HG03159 (cell line): ENCODE results near the gene MTX1.

Source experiments
- ATAC-seq: cut with Tn5 transposase; IDR thresholded peaks from one replicate; pipeline ENCODE4 v1.9.1; 2021; ENCODE audit warnings: mild to moderate bottlenecking, moderate library complexity; ENCODE audit not compliant: unreplicated experiment

MTX1 gene

DNA sequence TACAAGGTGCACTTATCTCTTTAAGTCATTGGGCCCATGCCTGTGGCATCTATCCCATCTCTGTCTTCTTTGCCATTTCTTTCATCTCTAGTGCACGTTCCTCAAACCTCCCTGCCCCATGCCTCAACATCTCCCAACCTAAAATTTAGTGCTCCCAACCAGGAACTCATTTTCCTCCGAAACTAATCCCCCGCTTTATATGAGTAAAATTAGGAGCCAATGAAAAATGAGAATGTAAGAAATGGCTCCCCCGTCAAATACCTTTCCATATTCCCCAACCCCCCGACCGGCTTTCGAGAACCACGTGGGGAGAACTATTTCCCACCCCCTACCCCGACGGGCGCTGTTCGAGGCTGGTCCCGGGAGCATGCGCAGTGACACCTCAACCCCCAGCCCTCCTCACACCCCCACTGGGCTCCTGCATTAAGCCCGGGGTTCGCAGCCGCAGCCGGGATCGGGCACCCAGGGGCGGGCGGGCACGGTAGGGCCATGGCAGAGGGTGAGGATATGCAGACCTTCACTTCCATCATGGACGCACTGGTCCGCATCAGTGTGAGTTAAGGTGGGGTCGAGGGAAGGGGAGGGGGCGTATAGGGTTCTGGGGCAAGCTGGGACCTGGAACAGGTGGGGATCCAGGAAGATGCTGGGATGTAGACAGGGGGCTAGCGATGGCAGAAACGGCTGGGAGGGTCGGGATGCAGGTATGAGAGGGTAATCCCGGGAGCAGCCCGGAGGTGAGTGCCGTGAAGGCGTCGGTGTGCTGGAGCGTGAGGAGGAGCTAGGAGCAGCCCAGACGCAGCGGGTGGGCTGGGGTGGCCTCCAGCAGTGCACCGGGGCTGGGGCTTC, 34.8 kb upstream of the MTX1 start, which contains the start of gene TRIM46:
Gene TRIM46 (plus strand): TSS at position 372 of the 846 bp plus-strand sequence. CDS start 118 bp downstream, at position 490.
- no peak for ATAC-seq

DNA sequence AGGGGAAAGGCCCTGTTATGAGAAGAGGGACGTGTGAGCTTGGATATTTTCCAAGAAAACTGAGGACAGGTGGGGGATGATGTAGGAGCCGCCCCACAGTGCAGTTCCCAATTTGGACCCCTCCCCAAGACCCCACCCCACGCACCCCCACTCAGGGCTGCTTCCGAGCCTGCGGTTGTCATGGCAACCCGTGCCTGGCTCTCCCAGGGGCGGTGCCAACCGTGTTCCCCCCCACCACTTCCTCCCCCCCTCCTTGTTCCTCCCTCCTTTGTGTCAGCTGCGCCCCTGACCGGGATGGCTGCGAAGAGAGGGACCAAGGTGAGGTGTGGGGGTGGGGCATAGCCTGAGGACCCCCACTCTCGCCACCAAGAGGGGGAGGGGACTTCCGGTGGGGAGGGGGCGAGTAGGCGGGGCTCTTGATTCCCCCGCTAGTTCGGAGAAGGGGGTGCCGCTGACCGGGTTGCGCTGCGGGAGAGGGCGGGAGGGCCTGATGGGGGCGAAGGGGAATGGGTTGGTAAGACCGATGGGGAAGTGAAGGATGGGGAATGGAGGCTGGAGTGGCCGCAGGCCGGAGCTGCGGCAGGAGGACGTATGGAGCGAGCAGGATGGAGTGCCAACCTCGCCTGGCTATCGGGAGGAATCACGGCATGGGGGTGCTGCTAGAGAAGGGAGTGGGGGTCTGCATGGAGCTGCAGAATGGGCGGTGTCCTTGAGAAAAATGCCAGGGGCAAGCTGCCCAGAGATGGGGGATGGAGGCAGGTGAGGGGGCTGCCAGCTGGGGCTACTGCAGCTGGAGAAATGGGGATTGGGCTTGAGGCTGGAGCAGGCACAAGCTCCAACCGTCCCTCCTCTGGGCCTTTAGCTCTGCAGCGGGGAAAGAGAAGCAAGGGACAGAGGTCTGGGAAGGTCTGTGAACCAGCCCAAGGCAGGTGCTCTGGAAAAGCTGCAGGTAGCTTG, 33.9 kb upstream of the MTX1 start:
- no peak for ATAC-seq

DNA sequence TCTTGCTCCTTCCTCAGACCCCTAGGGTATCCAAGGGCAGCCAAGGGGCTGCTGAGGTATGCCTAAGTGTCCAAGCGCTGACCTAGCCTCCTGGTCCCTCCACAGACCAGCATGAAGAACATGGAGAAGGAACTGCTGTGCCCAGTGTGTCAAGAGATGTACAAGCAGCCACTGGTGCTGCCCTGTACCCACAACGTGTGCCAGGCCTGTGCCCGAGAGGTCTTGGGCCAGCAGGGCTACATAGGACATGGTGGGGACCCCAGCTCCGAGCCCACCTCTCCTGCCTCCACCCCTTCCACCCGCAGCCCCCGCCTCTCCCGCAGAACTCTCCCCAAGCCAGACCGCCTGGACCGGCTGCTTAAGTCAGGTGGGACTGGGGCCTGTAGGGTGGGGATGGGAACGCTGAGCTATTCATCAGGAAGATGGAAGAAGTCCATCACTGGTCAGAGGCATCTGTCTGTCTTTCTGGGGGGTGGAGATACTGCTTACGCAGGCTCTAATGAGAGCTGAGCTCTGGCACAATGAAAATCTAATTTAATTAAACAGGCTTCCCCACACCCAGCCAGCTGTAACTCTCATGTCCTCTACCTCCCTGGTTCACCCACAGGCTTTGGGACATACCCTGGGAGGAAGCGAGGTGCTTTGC, 33.1 kb upstream of the MTX1 start:
- ATAC-seq, result no peak

DNA sequence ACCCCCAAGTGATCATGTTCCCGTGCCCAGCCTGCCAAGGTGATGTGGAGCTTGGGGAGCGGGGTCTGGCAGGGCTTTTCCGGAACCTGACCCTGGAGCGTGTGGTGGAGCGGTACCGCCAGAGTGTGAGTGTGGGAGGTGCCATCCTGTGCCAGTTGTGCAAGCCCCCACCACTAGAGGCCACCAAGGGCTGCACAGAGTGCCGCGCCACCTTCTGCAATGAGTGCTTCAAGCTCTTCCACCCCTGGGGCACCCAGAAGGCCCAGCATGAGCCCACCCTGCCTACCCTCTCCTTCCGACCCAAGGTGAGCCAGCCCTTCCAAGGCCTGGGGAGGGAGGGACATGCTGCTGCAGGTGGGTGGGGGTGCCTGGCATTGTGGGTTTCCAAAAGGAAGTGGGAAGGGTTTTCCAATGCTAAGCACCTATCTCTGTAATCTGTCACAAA, 32.5 kb upstream of the MTX1 start:
- no peak for ATAC-seq

DNA sequence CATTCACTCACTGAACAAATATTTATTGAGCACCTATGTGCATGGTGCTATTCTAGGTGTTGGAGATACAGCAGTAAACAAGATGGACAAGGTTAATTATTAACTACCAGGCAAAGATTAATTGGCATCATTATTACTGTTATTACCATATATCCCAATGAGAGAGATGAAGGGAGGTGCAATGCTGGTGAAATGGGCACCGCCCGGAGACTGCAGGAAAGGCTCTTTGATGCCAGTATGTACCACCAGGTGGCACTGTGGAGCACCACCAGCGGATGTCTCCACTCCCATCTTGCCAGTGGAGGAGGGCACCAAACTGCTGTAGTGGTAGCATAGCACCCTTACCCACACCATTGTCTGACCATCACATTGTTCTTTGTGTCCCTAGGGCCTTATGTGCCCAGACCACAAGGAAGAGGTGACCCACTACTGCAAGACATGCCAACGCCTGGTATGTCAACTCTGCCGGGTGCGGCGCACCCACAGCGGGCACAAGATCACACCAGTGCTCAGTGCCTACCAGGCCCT, 31.9 kb upstream of the MTX1 start:
- no peak for ATAC-seq

DNA sequence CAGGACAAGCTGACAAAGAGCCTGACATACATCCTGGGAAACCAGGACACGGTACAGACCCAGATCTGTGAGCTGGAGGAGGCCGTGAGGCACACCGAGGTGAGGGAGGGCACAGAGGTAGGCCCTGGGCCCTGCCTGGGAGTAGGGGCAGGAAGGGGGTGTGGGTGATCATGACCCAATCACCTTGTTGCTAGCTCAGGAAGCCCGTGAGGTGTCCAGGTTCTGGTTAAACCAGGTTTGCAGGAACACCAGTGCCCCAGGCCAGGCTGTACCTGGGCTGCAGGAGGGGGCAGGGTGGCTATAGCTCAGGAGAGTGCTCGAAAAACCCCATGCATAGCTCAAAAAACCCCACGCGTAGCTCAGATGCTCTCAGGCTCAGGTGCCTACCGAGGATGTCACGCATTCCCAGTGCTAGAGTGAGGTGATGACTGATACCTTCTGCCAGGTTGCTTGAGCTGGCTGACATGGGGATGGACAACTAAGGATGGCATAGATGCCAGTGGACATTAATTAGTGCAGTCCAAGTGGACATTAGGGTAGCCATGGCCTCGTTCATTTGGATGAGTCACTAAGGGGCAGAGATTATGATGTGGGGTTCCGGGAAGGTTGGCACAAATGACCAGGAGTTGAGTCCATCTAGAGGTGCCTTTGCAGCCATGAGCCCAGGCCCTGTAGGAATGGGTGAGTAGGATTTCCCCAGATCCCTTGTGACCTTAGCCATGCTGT, 31.1 kb upstream of the MTX1 start:
- no peak for ATAC-seq

DNA sequence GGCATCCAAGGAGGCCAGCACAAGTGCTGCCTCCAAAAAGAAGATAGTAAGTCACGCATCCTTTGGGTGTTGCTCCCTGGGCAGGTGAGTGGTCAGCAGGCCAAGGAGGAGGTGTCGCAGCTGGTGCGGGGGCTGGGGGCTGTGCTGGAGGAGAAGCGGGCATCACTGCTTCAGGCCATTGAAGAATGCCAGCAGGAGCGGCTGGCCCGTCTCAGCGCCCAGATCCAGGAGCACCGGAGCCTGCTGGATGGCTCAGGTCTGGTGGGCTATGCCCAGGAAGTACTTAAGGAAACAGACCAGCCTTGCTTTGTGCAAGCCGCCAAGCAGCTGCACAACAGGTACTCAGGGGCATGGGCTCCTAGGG, 30.6 kb upstream of the MTX1 start:
- ATAC-seq, result no peak

DNA sequence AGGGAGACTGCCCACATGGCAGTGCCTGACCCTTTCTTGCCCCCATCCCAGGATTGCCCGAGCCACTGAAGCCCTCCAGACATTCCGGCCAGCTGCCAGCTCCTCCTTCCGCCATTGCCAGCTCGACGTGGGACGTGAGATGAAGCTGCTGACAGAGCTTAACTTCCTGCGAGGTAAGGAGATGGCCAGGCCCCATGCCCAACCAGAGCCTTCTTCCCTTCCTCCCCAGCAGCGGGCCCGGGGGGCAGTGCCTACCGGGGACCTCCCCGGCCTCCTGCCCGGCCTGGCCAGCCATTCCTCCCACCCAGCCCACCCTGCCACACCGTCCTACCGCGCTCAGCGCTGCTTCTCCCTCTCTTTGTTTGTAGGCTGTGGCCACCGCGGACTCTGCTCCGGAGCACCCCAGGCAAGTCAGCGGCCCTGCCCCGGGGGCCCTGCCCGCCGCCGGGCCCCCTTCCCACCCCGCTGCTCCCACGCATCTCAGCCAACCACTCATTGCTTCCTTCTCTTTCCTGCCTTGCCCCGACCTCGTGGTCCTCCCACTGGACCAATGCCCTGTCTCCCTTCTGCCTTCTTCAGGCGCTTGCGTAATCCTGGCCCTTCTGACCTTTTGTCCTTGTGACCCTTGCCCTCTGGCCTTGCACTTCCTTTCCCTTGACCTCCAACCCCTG, 29.9 kb upstream of the MTX1 start:
- ATAC-seq, result no peak

DNA sequence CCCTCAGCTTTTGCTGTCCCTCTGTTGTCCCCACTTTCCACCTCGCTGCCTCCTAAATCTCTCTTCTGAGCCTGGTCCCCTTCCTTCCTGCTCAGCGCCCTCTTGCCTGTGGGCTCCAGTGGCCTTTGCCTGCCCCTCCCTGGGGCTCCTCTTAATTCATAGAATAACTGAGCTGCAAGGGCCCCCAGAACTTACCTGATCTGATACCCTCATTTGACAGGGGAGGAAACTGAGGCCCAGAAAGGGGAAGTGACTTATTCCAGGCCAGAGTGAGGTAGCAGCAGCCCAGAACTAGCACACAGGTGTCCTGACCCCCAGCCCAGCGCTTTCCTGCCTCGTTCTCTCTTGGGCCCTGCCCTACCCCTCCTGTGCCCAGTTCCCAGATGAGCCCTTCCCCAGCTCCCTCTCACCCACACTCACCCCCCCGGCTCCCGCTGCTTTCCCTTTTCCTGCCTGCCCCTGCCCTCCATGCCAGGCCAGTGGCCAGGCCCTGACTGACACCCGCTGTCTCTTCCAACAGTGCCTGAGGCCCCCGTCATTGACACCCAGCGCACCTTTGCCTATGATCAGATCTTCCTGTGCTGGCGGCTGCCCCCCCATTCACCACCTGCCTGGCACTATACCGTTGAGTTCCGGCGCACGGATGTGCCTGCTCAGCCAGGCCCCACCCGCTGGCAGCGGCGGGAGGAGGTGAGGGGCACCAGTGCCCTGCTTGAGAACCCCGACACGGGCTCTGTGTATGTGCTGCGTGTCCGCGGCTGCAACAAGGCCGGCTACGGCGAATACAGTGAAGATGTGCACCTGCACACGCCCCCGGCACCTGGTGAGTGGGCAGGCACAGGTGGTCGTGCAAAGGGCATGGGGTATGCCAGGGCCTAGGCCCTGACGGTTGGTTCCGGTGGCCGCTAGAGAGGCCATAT, 29.1 kb upstream of the MTX1 start:
- ATAC-seq, result no peak

DNA sequence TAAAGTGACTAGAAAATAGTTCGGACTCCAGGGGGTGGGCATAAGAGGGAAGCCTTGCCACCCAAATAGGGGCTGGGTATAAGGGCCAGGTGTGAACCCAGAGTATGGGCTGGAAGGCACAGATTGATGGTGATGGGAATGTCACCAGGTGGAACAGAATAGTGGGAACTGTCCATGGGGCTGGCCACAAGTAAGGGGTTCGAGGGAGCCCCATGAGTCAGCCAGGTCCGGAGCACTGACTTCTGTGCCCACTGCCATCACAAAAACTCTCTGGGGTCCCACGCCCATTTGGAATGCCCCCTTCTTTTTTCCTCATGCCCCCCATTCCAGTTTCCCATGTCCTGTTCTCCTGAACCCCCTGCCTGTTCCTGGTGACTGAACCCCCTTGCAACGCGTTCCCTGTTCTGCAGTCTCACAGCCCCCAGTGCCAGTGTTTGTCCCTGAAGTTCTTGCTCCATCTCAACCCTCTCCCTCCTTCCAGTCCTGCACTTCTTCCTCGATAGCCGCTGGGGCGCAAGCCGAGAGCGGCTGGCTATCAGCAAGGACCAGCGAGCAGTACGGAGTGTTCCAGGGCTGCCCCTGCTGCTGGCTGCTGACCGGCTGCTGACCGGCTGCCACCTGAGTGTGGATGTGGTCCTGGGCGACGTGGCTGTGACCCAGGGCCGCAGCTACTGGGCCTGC, 27.0 kb upstream of the MTX1 start:
- ATAC-seq, result no peak

DNA sequence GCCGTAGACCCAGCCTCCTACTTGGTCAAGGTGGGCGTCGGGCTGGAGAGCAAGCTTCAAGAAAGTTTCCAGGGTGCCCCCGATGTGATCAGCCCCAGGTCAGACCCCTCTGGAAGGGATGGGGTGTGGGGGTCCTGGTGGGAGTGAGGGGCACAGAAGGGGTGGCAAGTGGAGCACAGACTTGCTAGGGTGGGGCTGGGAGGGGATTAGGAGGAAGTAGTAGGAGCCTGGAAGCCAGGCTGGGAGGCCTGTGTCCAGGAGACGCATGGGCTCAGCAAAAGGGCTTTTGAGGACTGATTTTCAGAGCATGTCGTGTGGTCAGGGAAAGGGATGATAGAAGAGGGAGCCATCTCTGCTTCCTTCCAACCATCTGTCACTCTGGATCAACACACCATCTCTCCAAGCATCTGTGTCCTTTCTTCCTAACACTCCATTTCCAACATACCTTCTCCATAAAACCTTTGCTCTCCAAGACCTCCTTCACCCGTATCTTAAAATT, 26.4 kb upstream of the MTX1 start:
- no peak for ATAC-seq

DNA sequence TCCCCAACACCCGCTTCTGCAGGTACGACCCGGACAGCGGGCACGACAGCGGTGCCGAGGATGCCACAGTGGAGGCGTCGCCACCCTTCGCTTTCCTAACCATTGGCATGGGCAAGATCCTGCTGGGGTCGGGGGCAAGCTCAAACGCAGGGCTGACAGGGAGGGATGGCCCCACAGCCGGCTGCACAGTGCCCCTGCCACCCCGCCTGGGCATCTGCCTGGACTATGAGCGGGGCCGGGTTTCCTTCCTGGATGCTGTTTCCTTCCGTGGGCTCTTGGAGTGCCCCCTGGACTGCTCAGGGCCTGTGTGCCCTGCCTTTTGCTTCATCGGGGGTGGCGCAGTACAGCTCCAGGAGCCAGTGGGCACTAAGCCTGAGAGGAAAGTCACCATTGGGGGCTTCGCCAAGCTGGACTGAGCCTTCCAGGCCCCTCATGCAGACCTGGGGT, 24.7 kb upstream of the MTX1 start:
- ATAC-seq, result no peak

DNA sequence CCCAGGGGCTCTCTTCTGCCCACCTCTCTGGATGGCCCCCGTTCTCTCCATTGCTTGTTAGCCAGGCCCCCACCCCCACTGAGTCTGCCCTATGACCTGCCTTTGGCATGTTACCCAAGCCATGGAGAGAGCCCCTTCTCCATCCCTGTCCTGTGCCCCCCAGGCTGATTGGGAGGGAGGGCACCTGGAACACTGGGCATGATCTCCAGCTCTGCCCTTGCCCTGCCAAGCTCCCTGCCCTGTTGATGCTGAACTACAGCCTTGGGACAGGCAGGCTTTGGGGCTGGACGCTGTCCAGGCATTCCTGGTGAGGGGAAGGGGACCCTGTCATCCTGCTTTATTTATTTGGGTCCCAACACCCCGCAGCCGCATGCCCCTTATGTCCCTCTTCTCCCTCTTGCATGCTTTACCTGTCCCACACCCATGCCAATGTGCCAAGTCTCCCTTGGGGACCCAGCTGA, 24.1 kb upstream of the MTX1 start:
- ATAC-seq, result no peak

DNA sequence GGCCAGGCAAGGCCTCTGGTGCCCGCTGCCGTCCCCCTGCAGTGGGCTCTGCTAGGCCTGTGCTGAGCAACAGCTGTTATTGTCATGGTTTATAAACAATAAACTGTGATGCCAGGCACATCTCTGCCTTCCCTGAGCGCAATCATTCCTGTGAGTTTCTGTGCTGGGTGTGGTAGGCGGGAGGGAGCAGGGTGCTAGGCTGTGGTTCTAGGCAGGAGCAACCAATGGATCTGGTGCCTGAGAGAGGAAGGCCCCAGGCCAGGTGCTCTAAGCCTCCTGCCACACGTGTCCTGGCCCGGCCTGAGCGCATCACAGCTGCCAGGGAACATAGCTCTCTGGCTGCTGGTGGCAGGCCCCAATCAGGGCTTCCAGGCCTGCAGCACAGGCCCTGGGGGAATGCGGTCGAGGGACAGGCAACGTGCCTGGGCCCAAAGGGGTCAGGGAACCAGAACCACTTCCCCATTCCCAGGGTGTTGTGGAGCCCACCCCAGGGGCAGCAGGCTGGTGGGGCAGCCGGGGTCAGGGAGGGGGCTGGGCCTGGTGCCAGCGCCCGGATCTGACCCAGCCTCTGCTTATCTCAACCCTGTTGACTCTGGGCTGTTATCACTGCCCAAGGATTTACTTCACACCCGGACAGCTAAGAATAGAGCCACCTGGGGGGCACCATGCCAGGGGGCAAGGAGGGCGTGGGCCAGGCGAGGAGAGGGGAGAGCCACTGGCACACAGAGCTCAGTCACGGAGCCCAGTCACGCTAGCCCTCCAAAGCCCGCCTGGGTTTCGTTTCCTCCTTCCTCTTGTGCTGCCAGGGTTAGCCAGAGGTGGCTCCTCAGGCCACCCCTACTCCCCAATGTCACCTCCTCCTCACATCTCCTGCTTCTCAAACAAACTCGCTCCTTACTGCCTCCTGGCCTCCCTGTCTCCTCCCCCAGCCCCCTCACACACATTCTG, 23.4 kb upstream of the MTX1 start:
- peak; percentile 78 for ATAC-seq

DNA sequence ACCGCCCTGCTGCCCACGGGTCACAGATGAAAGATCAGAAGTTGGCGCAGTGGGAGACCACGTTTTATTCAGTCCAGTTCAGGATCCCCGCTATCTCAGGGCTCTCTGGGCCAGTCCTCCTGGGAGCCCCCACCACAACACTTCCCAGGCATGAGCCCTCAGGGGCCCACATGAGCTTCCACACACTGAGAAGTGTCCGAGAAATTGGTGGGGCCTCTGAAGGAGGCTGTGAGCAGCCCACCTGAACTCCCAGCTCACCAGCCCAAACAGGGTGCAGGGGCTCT, 22.8 kb upstream of the MTX1 start:
- ATAC-seq, result no peak

DNA sequence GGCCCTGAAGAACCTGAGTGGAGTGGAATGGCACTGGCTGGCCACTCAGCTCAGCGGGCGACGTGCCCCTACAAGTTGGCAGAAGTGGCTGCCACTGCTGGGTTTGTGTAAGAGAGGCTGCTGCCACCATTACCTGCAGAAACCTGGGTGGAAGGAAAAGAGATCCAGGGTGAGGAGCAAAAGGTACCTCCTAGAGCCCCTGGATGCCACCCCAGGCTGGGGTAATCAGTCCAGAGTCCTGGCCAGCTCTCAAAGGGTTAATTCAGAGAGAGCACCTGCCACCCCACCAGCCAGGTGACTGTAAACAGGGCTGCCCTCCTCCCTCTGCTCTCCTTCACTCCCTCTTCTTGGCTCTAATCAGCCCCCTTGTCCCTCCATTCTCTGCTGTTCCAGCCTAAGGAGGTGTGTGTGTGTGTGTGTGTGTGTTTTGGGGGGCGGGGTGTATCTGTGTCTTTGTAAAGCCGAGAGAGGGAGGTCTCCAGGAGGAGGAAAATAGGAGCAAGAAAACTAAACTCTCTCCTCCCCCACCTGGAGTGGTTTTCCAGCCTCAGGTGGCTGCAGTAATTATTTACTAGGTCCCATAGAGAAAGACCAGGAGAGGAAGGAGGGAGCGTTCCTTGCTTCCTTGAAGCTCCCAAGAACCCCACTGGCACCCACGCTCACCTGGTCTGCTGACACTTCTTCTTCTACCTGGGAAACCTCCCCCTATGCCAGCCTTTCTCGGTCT, 22.3 kb upstream of the MTX1 start:
- ATAC-seq, result no peak
